Bladder microvascular endothelial cell (primary cell): Measurements from ENCODE around the gene TBP. TPM values are rescaled to one million over a fixed set of nuclear protein-coding genes. Genes with fewer than 3 reads are reported as not detected.

Experiments
- total RNA-seq: library from RNA; depleted of rRNA; stranded (reverse); fragments of >200 nt; gene quantifications from 2 replicates; pipeline ENCODE4 v1.2.3, GENCODE V29; 2014

TBP gene
- total RNA-seq, result 6.6 and 12.4 TPM in 2 replicates

DNA sequence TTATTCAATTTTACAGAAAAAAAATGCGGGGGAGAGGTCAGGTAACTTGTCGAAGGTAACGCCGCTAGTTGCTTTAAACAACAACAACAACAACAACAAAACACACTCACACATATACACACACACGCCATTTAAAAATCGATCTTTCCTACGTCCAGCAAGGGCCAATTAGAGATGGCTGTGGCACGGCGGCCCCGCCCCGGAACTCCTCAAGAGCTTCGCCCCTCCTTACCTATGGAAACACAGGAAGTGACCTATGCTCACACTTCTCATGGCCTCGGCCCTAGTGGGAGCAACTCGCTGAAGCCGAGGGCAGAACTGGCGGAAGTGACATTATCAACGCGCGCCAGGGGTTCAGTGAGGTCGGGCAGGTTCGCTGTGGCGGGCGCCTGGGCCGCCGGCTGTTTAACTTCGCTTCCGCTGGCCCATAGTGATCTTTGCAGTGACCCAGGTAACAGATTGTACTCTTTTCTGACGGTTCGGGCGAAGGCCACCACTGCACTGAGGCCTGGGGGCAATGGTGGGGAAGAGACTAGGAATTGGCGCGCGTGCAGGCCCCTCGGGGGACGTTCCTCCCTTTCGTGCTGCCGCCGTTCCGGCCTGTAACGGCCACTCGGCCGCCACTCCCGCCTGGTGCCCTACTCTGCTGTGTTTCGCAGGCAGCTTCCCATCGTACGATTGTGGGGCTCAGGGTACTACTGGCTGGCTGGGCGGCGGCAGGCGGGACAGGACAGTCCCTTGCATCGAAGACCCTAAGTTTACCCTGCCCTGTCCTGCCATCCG is at the start of gene TBP:
Gene TBP (plus strand): TSS at position 357 of the 783 bp plus-strand sequence. CDS start 2,661 bp downstream, outside the sequence.

DNA sequence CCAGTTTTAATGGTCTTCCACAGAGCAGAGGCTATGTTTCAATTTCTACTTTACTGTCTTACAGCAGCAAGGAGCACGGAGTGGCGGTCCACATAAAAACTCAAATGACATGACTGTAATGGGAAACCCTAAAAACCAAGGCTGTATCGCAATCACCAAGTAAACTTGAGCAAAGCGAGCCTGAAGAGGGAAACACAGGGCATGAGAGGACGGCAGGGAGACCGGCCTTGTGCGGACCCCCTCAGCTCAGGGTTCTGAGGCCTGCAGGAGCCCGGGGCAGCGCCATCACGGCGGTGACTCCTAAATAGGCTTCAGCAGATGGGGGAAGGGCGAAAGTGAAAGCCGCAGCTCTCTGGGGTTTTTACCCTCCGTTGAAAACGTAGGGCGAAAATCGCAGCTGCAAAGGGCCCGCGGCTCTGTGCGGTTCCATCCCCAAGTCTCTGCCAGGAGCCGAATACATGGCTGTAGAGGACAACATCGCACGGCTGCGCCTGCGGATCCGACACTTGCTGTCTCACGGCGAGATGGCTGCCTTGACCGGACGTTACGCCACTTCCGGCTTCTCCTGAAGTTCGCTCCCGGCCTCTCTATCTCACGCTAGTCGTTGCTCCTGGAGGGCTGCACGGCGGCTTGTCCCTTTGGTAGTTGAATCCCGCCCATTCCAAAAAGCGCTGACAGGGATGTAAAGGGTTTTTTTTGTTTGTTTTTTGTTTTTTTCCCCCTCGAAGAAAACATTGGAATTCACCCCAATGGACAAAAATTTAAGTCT is 1.2 kb upstream of the TBP start, which contains the start of gene PSMB1:
Gene PSMB1 (minus strand): TSS at position 543 of the 769 bp plus-strand sequence. CDS start 65 bp downstream, at position 478.

DNA sequence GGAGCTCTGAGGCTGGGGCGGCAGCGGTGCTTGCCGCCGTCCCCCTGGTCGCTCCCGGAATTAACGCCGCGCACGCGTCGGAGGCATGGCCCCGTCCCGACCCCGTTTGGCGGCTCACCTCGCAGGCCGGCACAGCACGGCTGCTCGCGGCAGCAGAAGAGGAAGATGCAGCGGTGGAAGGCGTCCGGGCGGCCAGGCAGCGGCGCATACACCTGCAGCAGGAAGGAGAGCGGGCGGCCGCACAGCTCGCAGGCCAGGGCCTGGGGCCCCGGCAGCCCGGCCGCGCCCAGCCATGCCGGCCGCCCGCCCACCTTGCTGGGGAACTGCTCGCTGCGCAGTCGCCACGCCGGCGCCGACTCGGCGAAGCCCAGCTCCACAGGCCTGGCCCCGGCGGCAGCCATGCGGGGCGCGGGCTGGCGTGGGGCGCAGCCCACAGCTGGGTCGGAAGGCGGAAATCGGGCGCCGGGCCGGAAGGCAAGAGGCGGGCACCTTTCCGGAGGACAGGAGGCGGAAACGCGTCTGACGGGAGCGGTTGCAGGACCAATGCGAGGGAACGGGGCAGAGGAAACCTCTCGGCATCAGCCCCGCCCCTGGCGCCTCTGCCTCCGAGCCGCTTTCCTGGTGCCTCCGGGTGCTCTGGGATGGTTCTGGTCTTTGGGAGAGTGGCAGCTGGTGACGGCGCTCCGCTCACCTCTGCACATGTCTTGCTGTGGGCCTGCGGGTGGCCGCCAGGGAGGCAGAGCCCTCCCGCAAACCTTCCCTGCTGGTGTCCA is 30.2 kb downstream of the TBP start, which contains the start of gene PDCD2:
Gene PDCD2 (minus strand): TSS at position 457 of the 773 bp plus-strand sequence. CDS start 56 bp downstream, at position 401.

Other genes starting within 250 kb of the TBP start
- gene FAM120B, start 247.6 kb upstream of the TBP start, total RNA-seq, result 8.9 and 21.1 TPM in 2 replicates
- 249 and 325 TPM in 2 replicates for gene PSMB1, start 1.1 kb upstream of the TBP start, total RNA-seq
- gene PDCD2, start 30.3 kb downstream of the TBP start, total RNA-seq, result 31.9 and 39.6 TPM in 2 replicates